ENCODE results near the gene KIF1C.

DNA sequence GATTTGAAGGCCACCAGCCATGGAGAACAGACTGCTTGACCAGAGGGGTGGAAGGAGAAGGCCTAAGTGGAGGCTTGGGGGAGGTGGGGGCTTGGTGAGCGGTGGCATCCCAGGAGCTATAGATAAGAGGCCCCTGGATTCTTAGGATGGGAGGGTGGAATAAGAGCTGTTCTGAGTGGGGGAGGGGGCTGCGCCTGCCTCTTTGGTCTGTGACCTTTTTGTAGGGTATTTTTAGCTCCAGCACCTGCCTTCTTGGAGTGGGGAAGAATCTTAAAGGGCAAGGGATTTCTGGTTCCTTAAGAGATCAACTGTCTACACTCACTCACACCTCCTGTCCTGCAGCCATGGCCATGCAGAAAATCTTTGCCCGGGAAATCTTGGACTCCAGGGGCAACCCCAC, 46.3 kb upstream of the KIF1C start:
- no peak for TF ChIP-seq POLR2A (IDR thresholded peaks at IDR 0.05)
- TF ChIP-seq, protein P1, sequence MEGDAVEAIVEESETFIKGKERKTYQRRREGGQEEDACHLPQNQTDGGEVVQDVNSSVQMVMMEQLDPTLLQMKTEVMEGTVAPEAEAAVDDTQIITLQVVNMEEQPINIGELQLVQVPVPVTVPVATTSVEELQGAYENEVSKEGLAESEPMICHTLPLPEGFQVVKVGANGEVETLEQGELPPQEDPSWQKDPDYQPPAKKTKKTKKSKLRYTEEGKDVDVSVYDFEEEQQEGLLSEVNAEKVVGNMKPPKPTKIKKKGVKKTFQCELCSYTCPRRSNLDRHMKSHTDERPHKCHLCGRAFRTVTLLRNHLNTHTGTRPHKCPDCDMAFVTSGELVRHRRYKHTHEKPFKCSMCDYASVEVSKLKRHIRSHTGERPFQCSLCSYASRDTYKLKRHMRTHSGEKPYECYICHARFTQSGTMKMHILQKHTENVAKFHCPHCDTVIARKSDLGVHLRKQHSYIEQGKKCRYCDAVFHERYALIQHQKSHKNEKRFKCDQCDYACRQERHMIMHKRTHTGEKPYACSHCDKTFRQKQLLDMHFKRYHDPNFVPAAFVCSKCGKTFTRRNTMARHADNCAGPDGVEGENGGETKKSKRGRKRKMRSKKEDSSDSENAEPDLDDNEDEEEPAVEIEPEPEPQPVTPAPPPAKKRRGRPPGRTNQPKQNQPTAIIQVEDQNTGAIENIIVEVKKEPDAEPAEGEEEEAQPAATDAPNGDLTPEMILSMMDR (IDR thresholded peaks at IDR 0.05): no peak

All from right lobe of liver (tissue), 4 donors.